Panc1 (cell line): ENCODE measurements around the gene NFS1.

Source experiments
- POLR2AphosphoS5 ChIP-seq: IDR thresholded peaks from 2 replicates; pipeline ENCODE4 v1.6.1; 2012; ENCODE audit warnings: mild to moderate bottlenecking, low read depth, low read length, moderate library complexity
- SIN3A ChIP-seq: IDR thresholded peaks from 2 replicates; pipeline ENCODE4 v1.6.1; 2012; ENCODE audit warnings: low read depth, mild to moderate bottlenecking, low read length, moderate library complexity, borderline replicate concordance; ENCODE audit not compliant: insufficient read depth
- TCF7L2 ChIP-seq: IDR thresholded peaks from 2 replicates; pipeline ENCODE4 v1.6.1; 2011; ENCODE audit warnings: mild to moderate bottlenecking, low read depth, low read length, inconsistent platforms
- TF ChIP-seq, protein P1 (sequence below): fragments of 450-650 bp; IDR thresholded peaks from 2 replicates; pipeline ENCODE4 v1.5.1; 2017; ENCODE audit warnings: mild to moderate bottlenecking
- TF ChIP-seq, protein P2 (sequence below), 2 experiments: IDR thresholded peaks; 2 replicates each; pipeline ENCODE4 v1.6.1; 2011 to 2012; ENCODE audit warnings: low read depth in 2 of 2, control low read depth in 1 of 2, low read length in 1 of 2, mild to moderate bottlenecking in 1 of 2, moderate library complexity in 1 of 2; ENCODE audit not compliant: insufficient read depth in 1 of 2

DNA sequence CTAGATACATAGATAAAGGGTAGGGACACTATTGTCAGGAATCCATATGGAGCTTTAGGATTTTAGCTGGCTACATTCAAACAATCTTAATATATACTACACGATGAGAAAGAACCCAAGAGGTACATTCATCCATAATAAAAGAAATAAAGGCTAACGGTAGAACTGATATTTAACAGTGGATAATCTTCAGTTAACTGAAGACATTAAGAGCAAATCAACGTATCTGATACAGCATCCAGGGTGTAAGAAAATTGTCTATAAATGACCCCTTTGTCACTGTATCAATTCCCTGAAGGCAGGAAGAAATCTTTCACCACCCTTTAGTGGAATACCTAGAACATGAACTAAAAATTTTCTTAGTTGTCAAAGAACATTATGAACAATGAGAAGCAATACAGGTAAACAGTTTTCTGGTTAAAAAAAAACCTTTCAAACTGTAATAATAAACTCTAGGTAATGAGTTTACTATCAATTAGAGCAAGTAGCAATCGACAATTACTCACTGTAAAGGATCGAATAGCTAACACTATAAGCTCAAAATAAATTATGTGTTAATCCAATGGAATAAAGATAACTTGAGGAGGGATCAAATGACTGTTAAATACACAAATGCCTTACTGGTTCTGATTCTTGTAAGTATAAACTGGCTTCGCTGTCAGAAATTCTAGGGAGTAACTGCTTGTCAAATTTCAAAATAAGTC lies 11.9 kb upstream of the NFS1 start:
- TF ChIP-seq, protein P1, sequence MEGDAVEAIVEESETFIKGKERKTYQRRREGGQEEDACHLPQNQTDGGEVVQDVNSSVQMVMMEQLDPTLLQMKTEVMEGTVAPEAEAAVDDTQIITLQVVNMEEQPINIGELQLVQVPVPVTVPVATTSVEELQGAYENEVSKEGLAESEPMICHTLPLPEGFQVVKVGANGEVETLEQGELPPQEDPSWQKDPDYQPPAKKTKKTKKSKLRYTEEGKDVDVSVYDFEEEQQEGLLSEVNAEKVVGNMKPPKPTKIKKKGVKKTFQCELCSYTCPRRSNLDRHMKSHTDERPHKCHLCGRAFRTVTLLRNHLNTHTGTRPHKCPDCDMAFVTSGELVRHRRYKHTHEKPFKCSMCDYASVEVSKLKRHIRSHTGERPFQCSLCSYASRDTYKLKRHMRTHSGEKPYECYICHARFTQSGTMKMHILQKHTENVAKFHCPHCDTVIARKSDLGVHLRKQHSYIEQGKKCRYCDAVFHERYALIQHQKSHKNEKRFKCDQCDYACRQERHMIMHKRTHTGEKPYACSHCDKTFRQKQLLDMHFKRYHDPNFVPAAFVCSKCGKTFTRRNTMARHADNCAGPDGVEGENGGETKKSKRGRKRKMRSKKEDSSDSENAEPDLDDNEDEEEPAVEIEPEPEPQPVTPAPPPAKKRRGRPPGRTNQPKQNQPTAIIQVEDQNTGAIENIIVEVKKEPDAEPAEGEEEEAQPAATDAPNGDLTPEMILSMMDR, result no peak
- no peak for TF ChIP-seq SIN3A
- TF ChIP-seq POLR2AphosphoS5, result no peak
- no peak for TF ChIP-seq TCF7L2
- TF ChIP-seq, protein P2, sequence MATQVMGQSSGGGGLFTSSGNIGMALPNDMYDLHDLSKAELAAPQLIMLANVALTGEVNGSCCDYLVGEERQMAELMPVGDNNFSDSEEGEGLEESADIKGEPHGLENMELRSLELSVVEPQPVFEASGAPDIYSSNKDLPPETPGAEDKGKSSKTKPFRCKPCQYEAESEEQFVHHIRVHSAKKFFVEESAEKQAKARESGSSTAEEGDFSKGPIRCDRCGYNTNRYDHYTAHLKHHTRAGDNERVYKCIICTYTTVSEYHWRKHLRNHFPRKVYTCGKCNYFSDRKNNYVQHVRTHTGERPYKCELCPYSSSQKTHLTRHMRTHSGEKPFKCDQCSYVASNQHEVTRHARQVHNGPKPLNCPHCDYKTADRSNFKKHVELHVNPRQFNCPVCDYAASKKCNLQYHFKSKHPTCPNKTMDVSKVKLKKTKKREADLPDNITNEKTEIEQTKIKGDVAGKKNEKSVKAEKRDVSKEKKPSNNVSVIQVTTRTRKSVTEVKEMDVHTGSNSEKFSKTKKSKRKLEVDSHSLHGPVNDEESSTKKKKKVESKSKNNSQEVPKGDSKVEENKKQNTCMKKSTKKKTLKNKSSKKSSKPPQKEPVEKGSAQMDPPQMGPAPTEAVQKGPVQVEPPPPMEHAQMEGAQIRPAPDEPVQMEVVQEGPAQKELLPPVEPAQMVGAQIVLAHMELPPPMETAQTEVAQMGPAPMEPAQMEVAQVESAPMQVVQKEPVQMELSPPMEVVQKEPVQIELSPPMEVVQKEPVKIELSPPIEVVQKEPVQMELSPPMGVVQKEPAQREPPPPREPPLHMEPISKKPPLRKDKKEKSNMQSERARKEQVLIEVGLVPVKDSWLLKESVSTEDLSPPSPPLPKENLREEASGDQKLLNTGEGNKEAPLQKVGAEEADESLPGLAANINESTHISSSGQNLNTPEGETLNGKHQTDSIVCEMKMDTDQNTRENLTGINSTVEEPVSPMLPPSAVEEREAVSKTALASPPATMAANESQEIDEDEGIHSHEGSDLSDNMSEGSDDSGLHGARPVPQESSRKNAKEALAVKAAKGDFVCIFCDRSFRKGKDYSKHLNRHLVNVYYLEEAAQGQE (IDR thresholded peaks at IDR 0.05; ENCODE audit: insufficient read depth in 1 of 2, low read depth in 2 of 2, low read length in 1 of 2), result no peak
